Neural progenitor cell (in vitro differentiated cells): ENCODE measurements around the gene SH2D3A. TPM values are rescaled to one million over a fixed set of nuclear protein-coding genes. Genes with fewer than 3 reads are reported as not detected.

ENCODE experiments used
- DNase-seq: peaks from one replicate; pipeline ENCODE4 v3.0.0-alpha.2; 2016; ENCODE audit warnings: low spot score
- H2AFZ ChIP-seq: fragments of 200-600 bp; sonication (generic); replicated peaks from 2 replicates; pipeline ENCODE4 v1.6.1; 2016; ENCODE audit warnings: antibody characterized with exemption
- H3F3A ChIP-seq: fragments of 200-600 bp; sonication (generic); 2 replicates; pipeline ENCODE4 v1.6.1; 2016; ENCODE audit warnings: antibody characterized with exemption, low read depth
- H3K27ac ChIP-seq: fragments of 200-600 bp; sonication (generic); 2 replicates; pipeline ENCODE4 v1.5.1; 2016; ENCODE audit warnings: mild to moderate bottlenecking
- H3K27me3 ChIP-seq: fragments of 200-600 bp; sonication (generic); 2 replicates; pipeline ENCODE4 v1.6.1; 2016; ENCODE audit warnings: mild to moderate bottlenecking, moderate library complexity
- H3K36me3 ChIP-seq: fragments of 200-600 bp; sonication (generic); 2 replicates; pipeline ENCODE4 v1.5.1; 2016
- H3K4me1 ChIP-seq: fragments of 200-600 bp; sonication (generic); 2 replicates; pipeline ENCODE4 v1.6.1; 2016; ENCODE audit warnings: mixed run types
- H3K4me2 ChIP-seq: fragments of 200-600 bp; sonication (generic); 2 replicates; pipeline ENCODE4 v1.6.1; 2016
- H3K4me3 ChIP-seq: fragments of 200-600 bp; sonication (generic); 2 replicates; pipeline ENCODE4 v1.5.1; 2016
- H3K79me2 ChIP-seq: fragments of 200-600 bp; sonication (generic); 2 replicates; pipeline ENCODE4 v1.6.1; 2016; ENCODE audit warnings: low read depth
- H3K9ac ChIP-seq: fragments of 200-600 bp; sonication (generic); 2 replicates; pipeline ENCODE4 v1.6.1; 2016
- H3K9me3 ChIP-seq: fragments of 200-600 bp; sonication (generic); 2 replicates; pipeline ENCODE4 v1.5.1; 2016; ENCODE audit warnings: low read depth
- H4K20me1 ChIP-seq: fragments of 200-600 bp; sonication (generic); 2 replicates; pipeline ENCODE4 v1.6.1; 2016; ENCODE audit warnings: low read depth
- H3K27ac Mint-ChIP-seq: 3 replicates; pipeline ENCODE4 v1.8.0; 2021; ENCODE audit warnings: mixed read lengths
- H3K27me3 Mint-ChIP-seq: 2 replicates; pipeline ENCODE4 v1.8.0; 2022; ENCODE audit warnings: low read depth, mild to moderate bottlenecking, inconsistent platforms, moderate library complexity, mixed read lengths; ENCODE audit not compliant: insufficient read depth
- H3K36me3 Mint-ChIP-seq: 3 replicates; pipeline ENCODE4 v1.8.0; 2021; ENCODE audit warnings: mixed read lengths
- H3K4me1 Mint-ChIP-seq: 3 replicates; pipeline ENCODE4 v1.8.0; 2021; ENCODE audit warnings: mixed read lengths
- H3K4me3 Mint-ChIP-seq: 3 replicates; pipeline ENCODE4 v1.8.0; 2021; ENCODE audit warnings: mild to moderate bottlenecking, moderate library complexity, mixed read lengths
- H3K9me3 Mint-ChIP-seq: 3 replicates; pipeline ENCODE4 v1.8.0; 2020; ENCODE audit warnings: mixed read lengths
- CTCF ChIP-seq: fragments of 200-600 bp; sonication (generic); IDR thresholded peaks from 2 replicates; pipeline ENCODE4 v1.5.1; 2017; ENCODE audit warnings: antibody characterized with exemption, mild to moderate bottlenecking
- EZH2 ChIP-seq: fragments of 200-600 bp; sonication (generic); IDR thresholded peaks from 2 replicates; pipeline ENCODE4 v1.6.1; 2017; ENCODE audit warnings: antibody characterized with exemption, mild to moderate bottlenecking, moderate library complexity
- EZH2phosphoT487 ChIP-seq: fragments of 200-600 bp; sonication (generic); IDR thresholded peaks from 2 replicates; pipeline ENCODE4 v1.6.1; 2017; ENCODE audit warnings: antibody characterized with exemption
- total RNA-seq: library from RNA; depleted of rRNA; stranded (reverse); fragments of >200 nt; gene quantifications from 2 replicates; pipeline ENCODE4 v1.2.3, GENCODE V29; 2015; ENCODE audit warnings: low replicate concordance

The SH2D3A gene
- total RNA-seq, 1 donor from 2014 or later = 0.65 TPM

GRCh38 chr19:6745965-6746364 is 21.3 kb downstream of the SH2D3A start:
- H2AFZ ChIP-seq = no peak overlapping the region
- H3K36me3 Mint-ChIP-seq = peaks cover 13% of the 10 kb centered on the region
- no peak for TF ChIP-seq EZH2phosphoT487
- no peak for TF ChIP-seq EZH2
- no peak for TF ChIP-seq CTCF
- no peak overlapping the region for H3K4me3 Mint-ChIP-seq
- no peaks in the 10 kb centered on the region for H3K9me3 Mint-ChIP-seq
- no peaks in the 10 kb centered on the region for H4K20me1 ChIP-seq
- no peak overlapping the region for H3K9ac ChIP-seq
- no peak overlapping the region for H3K4me2 ChIP-seq
- no peaks in the 10 kb centered on the region for H3K27me3 Mint-ChIP-seq
- no peak overlapping the region for H3K27ac Mint-ChIP-seq
- H3K27me3 ChIP-seq = no peaks in the 10 kb centered on the region
- H3K4me1 ChIP-seq = peaks cover 39% of the 10 kb centered on the region
- H3K4me3 ChIP-seq = no peak overlapping the region
- no peaks in the 10 kb centered on the region for H3K9me3 ChIP-seq
- H3K27ac ChIP-seq = no peak overlapping the region
- peaks cover 35% of the 10 kb centered on the region for H3F3A ChIP-seq
- DNase-seq = no peak
- peaks cover 15% of the 10 kb centered on the region for H3K79me2 ChIP-seq
- H3K36me3 ChIP-seq = peaks cover 3% of the 10 kb centered on the region
- peaks cover 34% of the 10 kb centered on the region for H3K4me1 Mint-ChIP-seq

GRCh38 chr19:6744381-6745301 is 22.6 kb downstream of the SH2D3A start:
- Histone ChIP-seq H2AFZ (no peak overlapping the region), H3K4me3 (peak overlapping the region; percentile 25), H3K9me3 (no peaks in the 10 kb centered on the region), H3K9ac (no peak overlapping the region), H3K36me3 (peaks cover 3% of the 10 kb centered on the region), H4K20me1 (no peaks in the 10 kb centered on the region), H3K27ac (peak overlapping the region; percentile 92), H3F3A (peaks cover 46% of the 10 kb centered on the region), H3K4me2 (peak overlapping the region; percentile 68), H3K79me2 (peaks cover 25% of the 10 kb centered on the region), H3K27me3 (no peaks in the 10 kb centered on the region), H3K4me1 (peaks cover 39% of the 10 kb centered on the region)
- TF ChIP-seq CTCF (no peak), EZH2phosphoT487 (no peak), EZH2 (no peak)
- Mint-ChIP-seq H3K4me1 (peaks cover 36% of the 10 kb centered on the region), H3K36me3 (peaks cover 10% of the 10 kb centered on the region), H3K4me3 (peak overlapping the region; percentile 72), H3K27me3 (no peaks in the 10 kb centered on the region), H3K27ac (peak overlapping the region; percentile 87), H3K9me3 (no peaks in the 10 kb centered on the region)
- DNase-seq = peak; percentile 34

GRCh38 chr19:6743714-6744380 is 23.4 kb downstream of the SH2D3A start:
- Histone ChIP-seq H3K4me1 (peaks cover 43% of the 10 kb centered on the region), H3K79me2 (peaks cover 25% of the 10 kb centered on the region), H3K4me3 (peak overlapping the region; percentile 27), H3K36me3 (peaks cover 3% of the 10 kb centered on the region), H3K27me3 (no peaks in the 10 kb centered on the region), H4K20me1 (no peaks in the 10 kb centered on the region), H2AFZ (no peak overlapping the region), H3K4me2 (peak overlapping the region; percentile 68), H3K27ac (peak overlapping the region; percentile 92), H3F3A (peaks cover 49% of the 10 kb centered on the region), H3K9ac (no peak overlapping the region), H3K9me3 (no peaks in the 10 kb centered on the region)
- peak overlapping the region; percentile 87 for H3K27ac Mint-ChIP-seq
- DNase-seq = peak; percentile 77
- peaks cover 41% of the 10 kb centered on the region for H3K4me1 Mint-ChIP-seq
- peaks cover 2% of the 10 kb centered on the region for H3K27me3 Mint-ChIP-seq
- TF ChIP-seq EZH2 (no peak), EZH2phosphoT487 (no peak), CTCF (no peak)
- no peaks in the 10 kb centered on the region for H3K9me3 Mint-ChIP-seq
- peak overlapping the region; percentile 72 for H3K4me3 Mint-ChIP-seq
- H3K36me3 Mint-ChIP-seq = peaks cover 10% of the 10 kb centered on the region
